Measurements from ENCODE around the gene LYRM7. TPM values are rescaled to one million over a fixed set of nuclear protein-coding genes. Genes with fewer than 3 reads are reported as not detected.
A peak's percentile ranks its signal among the peaks of the same experiment; 100 is the strongest.
"Not testable (repeated sequence)": the region's sequence is repeated elsewhere in the genome, so short reads cannot be mapped to it uniquely, and the experiment has no call there.

Gene LYRM7
- total RNA-seq = 10 to 100 TPM in 2 of 5 donors, 1 to 10 TPM in 3; 1.3 to 17.1 (median 3.8) TPM
- 1 to 10 TPM; 2.7 to 3.8 (median 3.5) TPM for polyA plus RNA-seq
- long read RNA-seq, donor 1 = 0 reads
- long read RNA-seq, donor 2 = 0 reads
- long read RNA-seq, donor 3, full-length matches to known transcripts = 3 of 3 reads
- long read RNA-seq, donor 3, partial matches to known transcripts = 0 of 3 reads
- long read RNA-seq, donor 3, other reads (novel, unspliced or antisense) = 0 of 3 reads
- long read RNA-seq, donor 4 = 0 reads
- long read RNA-seq, donor 5, full-length matches to known transcripts = 5 of 5 reads
- long read RNA-seq, donor 5, partial matches to known transcripts = 0 of 5 reads
- long read RNA-seq, donor 5, other reads (novel, unspliced or antisense) = 0 of 5 reads
- long read RNA-seq, donor 6, full-length matches to known transcripts = 12 of 12 reads
- long read RNA-seq, donor 6, partial matches to known transcripts = 0 of 12 reads
- long read RNA-seq, donor 6, other reads (novel, unspliced or antisense) = 0 of 12 reads
- long read RNA-seq, donor 7, full-length matches to known transcripts = 7 of 7 reads
- long read RNA-seq, donor 7, partial matches to known transcripts = 0 of 7 reads
- long read RNA-seq, donor 7, other reads (novel, unspliced or antisense) = 0 of 7 reads
- long read RNA-seq, donor 8, full-length matches to known transcripts = 4 of 4 reads
- long read RNA-seq, donor 8, partial matches to known transcripts = 0 of 4 reads
- long read RNA-seq, donor 8, other reads (novel, unspliced or antisense) = 0 of 4 reads
- long read RNA-seq, donor 9, full-length matches to known transcripts = 5 of 5 reads
- long read RNA-seq, donor 9, partial matches to known transcripts = 0 of 5 reads
- long read RNA-seq, donor 9, other reads (novel, unspliced or antisense) = 0 of 5 reads
- long read RNA-seq, donor 10 = 0 reads

DNA sequence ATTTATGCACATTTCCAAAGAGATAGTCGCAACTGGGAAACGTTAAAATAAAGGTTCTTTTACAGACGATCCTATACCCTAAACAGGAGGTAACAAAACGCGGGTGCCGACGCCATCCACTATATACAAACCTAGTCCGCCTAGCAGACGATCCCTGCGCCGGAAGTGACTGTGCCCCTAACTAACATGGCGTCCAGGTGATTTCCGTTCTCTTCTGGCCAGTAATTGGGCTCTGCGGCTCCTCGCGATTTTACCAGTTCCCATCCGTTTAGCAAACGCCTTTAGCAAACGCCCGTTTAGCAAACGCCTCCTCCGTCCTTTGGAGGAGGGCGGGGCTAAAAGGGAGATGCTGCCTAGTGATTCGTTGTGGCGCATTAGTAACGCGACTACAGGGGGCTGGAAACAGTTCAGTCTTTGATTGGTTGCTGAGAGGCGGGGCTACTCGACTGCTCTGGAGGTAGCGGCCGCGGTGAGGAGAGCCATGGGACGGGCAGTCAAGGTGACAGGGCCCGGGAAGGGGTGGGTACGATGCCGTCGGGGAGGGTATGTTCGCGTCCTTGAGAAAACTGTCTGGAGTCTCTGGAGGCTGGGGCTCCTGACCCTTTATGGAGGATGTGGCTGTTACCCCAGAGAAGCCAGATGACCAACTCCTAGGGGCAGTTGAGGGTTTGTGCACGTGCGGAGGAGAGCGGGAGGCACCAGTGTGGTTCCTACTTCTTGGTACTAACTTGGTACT is at the start of gene LYRM7:
Gene LYRM7, plus strand, starts transcription at position 405 of the 736 bp plus-strand sequence. Its CDS starts 77 bp downstream, at position 482.
- no peaks in the 10 kb centered on the region for H3K27me3 ChIP-seq
- intact Hi-C loops (cut with DNase I; ENCODE audit: low total_unique reads) = no loop called here
- peak within 1 kb of the TSS; percentile 61 to 88 (median 79) for H3K27ac ChIP-seq
- H3K4me3 ChIP-seq = peak within 1 kb of the TSS; percentile 57 to 67 (median 64)
- peaks cover 9 to 24% (median 20%) of the 10 kb centered on the region in 4 donors for H3K4me1 ChIP-seq
- TF ChIP-seq POLR2AphosphoS5 (IDR thresholded peaks at IDR 0.05) = peak; percentile 73 to 92 (median 76)
- no peak for TF ChIP-seq EP300 (IDR thresholded peaks at IDR 0.05)
- TF ChIP-seq POLR2A (IDR thresholded peaks at IDR 0.05) = peak in 1 of 4 donors; percentile 73
- TF ChIP-seq, protein P1, sequence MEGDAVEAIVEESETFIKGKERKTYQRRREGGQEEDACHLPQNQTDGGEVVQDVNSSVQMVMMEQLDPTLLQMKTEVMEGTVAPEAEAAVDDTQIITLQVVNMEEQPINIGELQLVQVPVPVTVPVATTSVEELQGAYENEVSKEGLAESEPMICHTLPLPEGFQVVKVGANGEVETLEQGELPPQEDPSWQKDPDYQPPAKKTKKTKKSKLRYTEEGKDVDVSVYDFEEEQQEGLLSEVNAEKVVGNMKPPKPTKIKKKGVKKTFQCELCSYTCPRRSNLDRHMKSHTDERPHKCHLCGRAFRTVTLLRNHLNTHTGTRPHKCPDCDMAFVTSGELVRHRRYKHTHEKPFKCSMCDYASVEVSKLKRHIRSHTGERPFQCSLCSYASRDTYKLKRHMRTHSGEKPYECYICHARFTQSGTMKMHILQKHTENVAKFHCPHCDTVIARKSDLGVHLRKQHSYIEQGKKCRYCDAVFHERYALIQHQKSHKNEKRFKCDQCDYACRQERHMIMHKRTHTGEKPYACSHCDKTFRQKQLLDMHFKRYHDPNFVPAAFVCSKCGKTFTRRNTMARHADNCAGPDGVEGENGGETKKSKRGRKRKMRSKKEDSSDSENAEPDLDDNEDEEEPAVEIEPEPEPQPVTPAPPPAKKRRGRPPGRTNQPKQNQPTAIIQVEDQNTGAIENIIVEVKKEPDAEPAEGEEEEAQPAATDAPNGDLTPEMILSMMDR (IDR thresholded peaks at IDR 0.05) = no peak
- no peaks in the 10 kb centered on the region for H3K36me3 ChIP-seq
- WGBS, 5 donors = 0 to 1% (median 0%) methylated on average over 30 to 42 of the region's 42 CpGs
- no peaks in the 10 kb centered on the region for H3K9me3 ChIP-seq
- peak; percentile 96 to 100 for DNase-seq

DNA sequence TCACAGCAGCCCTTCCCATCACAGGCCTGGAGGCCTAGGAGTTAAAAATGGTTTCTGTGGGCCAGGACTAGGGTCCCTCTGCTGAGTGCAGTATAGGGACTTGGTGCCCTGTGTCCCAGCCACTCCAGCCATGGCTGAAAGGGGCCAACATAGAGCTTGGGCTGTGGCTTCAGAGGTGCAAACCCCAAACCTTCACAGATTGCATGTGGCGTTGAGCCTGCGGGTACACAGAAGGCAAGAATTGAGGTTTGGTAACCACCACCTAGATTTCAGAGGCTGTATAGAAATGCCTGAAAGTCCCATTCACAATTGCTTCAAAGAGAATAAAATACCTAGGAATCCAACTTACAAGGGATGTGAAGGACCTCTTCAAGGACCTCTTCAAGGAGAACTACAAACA is 43.5 kb upstream of the LYRM7 start:
- H3K4me3 ChIP-seq; intact Hi-C loops (cut with DNase I; ENCODE audit: low total_unique reads); H3K4me1 ChIP-seq; DNase-seq; H3K27ac ChIP-seq; H3K27me3 ChIP-seq; H3K36me3 ChIP-seq: not testable (repeated sequence)
- H3K9me3 ChIP-seq = peaks cover 0 to 43% (median 27%) of the 10 kb centered on the region in 4 donors
- 95 to 100% (median 97%) methylated on average over 2 of the region's 2 CpGs for WGBS, 5 donors

DNA sequence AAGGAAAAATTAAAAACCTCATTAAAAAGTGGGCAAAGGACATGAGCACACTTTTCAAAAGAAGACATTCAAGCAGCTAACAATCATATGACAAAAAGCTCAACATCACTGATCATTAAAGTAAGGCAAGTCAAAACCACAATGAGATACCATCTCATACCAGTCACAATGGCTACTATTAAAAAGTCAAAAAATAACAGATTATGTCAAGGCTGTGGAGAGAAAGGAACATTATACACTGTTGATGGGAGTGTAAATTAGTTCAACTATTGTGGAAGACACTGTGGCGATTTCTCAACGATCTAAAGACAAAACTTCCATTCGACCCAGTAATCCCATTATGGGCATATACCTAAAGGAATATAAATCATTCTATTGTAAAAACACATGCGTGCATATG is 41.4 kb upstream of the LYRM7 start:
- H3K27me3 ChIP-seq = no peaks in the 10 kb centered on the region
- no peaks in the 10 kb centered on the region for H3K4me1 ChIP-seq
- no peak overlapping the region for H3K27ac ChIP-seq
- TF ChIP-seq, protein P1 (IDR thresholded peaks at IDR 0.05) = no peak
- TF ChIP-seq EP300 (IDR thresholded peaks at IDR 0.05) = no peak
- no peak for TF ChIP-seq POLR2A (IDR thresholded peaks at IDR 0.05)
- TF ChIP-seq POLR2AphosphoS5 (IDR thresholded peaks at IDR 0.05) = no peak
- no peaks in the 10 kb centered on the region for H3K36me3 ChIP-seq
- peaks cover 0 to 24% (median 8%) of the 10 kb centered on the region in 4 donors for H3K9me3 ChIP-seq
- intact Hi-C loops (cut with DNase I; ENCODE audit: low total_unique reads) = no loop called here
- H3K4me3 ChIP-seq = no peak overlapping the region
- DNase-seq = no peak
- 82 to 93% (median 89%) methylated on average over 4 of the region's 4 CpGs for WGBS, 5 donors

DNA sequence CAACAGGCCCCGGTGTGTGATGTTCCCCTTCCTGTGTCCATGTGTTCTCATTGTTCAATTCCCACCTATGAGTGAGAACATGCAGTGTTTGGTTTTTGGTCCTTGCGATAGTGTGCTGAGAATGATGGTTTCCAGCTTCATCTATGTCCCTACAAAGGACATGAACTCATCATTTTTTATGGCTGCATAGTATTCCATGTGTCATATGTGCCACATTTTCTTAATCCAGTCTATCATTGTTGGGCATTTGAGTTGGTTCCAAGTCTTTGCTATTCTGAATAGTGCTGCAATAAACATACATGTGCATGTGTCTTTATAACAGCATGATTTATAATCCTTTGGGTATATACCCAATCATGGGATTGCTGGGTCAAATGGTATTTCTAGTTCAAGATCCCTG is 37.7 kb upstream of the LYRM7 start:
- 87 to 100% (median 100%) methylated on average over 1 to 2 of the region's 2 CpGs for WGBS, 5 donors
- DNase-seq = not testable (repeated sequence)

DNA sequence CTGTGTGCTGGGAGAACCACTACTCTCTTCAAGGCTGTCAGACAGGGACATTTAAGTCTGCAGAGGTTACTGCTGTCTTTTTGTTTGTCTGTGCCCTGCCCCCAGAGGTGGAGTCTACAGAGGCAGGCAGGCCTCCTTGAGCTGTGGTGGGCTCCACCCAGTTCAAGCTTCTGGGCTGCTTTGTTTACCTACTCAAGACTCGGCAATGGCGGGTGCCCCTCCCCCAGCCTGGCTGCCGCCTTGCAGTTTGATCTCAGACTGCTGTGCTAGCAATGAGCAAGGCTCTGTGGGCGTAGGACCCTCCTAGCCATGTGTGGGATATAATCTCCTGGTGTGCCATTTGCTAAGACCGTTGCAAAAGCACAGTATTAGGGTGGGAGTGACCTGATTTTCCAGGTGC is 32.3 kb upstream of the LYRM7 start:
- H3K27ac ChIP-seq; H3K36me3 ChIP-seq; DNase-seq; H3K9me3 ChIP-seq; H3K4me3 ChIP-seq; H3K27me3 ChIP-seq; intact Hi-C loops (cut with DNase I; ENCODE audit: low total_unique reads); H3K4me1 ChIP-seq: not testable (repeated sequence)
- WGBS, 5 donors = 42 to 73% (median 62%) methylated on average over 3 to 5 of the region's 5 CpGs

More for the DNA sequence above, 37.7 kb upstream of the LYRM7 start:
- H3K4me1 ChIP-seq; H3K27me3 ChIP-seq; H3K4me3 ChIP-seq; H3K9me3 ChIP-seq; H3K36me3 ChIP-seq; intact Hi-C loops (cut with DNase I; ENCODE audit: low total_unique reads); H3K27ac ChIP-seq: not testable (repeated sequence)

Measured in stomach (tissue), 19 donors.